ENCODE results near the gene BCKDHA. TPM values are rescaled to one million over a fixed set of nuclear protein-coding genes. Genes with fewer than 3 reads are reported as not detected.
"Not testable (repeated sequence)": the region's sequence is repeated elsewhere in the genome, so short reads cannot be mapped to it uniquely, and the experiment has no call there.

BCKDHA gene
- total RNA-seq, 1 donor from 2014 or later, result 9.2 TPM

DNA sequence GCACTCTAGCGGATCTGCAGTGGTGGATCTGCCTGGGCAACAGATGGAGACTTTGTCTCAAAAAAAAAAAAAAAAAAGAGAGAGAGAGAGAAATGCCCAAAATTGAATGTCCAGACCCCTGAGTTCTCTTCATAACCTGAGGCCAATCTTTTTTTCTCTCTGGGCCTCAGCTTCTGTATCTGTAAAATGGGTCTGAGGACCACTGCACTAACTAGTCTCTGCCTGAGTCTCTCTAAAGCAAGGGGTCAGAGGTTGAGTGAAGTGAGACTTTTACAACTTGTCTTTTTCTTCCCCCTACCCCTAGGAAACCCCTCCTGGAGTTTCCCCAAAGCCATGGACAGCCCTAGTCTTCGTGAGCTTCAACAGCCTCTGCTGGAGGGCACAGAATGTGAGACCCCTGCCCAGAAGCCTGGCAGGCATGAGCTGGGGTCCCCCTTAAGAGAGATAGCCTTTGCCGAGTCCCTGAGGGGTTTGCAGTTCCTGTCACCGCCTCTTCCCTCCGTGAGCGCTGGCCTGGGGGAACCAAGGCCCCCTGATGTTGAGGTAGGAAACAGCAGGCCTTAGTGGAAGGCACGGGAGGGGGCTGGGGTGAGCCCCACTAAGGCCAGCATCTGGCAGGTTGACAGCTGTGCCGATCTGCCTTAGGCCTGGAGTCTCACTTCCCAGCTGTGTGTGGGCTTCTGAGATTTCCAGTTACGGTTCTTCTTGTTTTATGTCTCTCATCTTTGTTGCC lies 19.5 kb upstream of the BCKDHA start:
- H3K4me1 Mint-ChIP-seq (ENCODE audit: low read depth, unreplicated experiment), result peaks cover 8% of the 10 kb centered on the region
- H4K20me1 ChIP-seq (ENCODE audit: insufficient read depth, low read length), result no peaks in the 10 kb centered on the region

GRCh38 chr19:41381536-41381935 lies 16.1 kb upstream of the BCKDHA start:
- not testable (repeated sequence) for FAIRE-seq; H3K27ac Mint-ChIP-seq (ENCODE audit: unreplicated experiment); H3K27me3 ChIP-seq (ENCODE audit: insufficient read depth, low read length); H3K4me3 ChIP-seq (ENCODE audit: insufficient read depth, low read depth, low read length); H3K9me3 Mint-ChIP-seq (ENCODE audit: unreplicated experiment); H3K9me3 ChIP-seq (ENCODE audit: insufficient read depth, low read depth, low read length); H2AFZ ChIP-seq (ENCODE audit: low read depth, low read length); H3K9ac ChIP-seq (ENCODE audit: low read length); H3K4me1 ChIP-seq (ENCODE audit: insufficient read depth, low read length); H3K36me3 ChIP-seq (ENCODE audit: insufficient read depth, low read length); H3K27me3 Mint-ChIP-seq (ENCODE audit: low read depth, unreplicated experiment); H3K4me1 Mint-ChIP-seq (ENCODE audit: low read depth, unreplicated experiment); H3K4me2 ChIP-seq (ENCODE audit: low read length); H3K27ac ChIP-seq (ENCODE audit: low read depth, low read length); H4K20me1 ChIP-seq (ENCODE audit: insufficient read depth, low read length); H3K4me3 Mint-ChIP-seq (ENCODE audit: unreplicated experiment); DNase-seq (ENCODE audit: low read depth); H3K79me2 ChIP-seq (ENCODE audit: insufficient read depth, low read length)
- H3K36me3 Mint-ChIP-seq (ENCODE audit: low read depth, unreplicated experiment), result peaks cover 11% of the 10 kb centered on the region

More for the DNA sequence above, 19.5 kb upstream of the BCKDHA start:
- Mint-ChIP-seq H3K36me3 (ENCODE audit: low read depth, unreplicated experiment) (peaks cover 8% of the 10 kb centered on the region), H3K27ac (ENCODE audit: unreplicated experiment) (no peak overlapping the region), H3K4me3 (ENCODE audit: unreplicated experiment) (no peak overlapping the region), H3K27me3 (ENCODE audit: low read depth, unreplicated experiment) (no peaks in the 10 kb centered on the region), H3K9me3 (ENCODE audit: unreplicated experiment) (no peaks in the 10 kb centered on the region)
- TF ChIP-seq CTCF (IDR thresholded peaks at IDR 0.05; ENCODE audit: insufficient read depth, low read depth, low read length), result no peak
- TF ChIP-seq EZH2 (IDR thresholded peaks at IDR 0.05; ENCODE audit: insufficient read depth, low read length), result no peak
- Histone ChIP-seq H3K79me2 (ENCODE audit: insufficient read depth, low read length) (no peaks in the 10 kb centered on the region), H3K27me3 (ENCODE audit: insufficient read depth, low read length) (no peaks in the 10 kb centered on the region), H3K4me3 (ENCODE audit: insufficient read depth, low read depth, low read length) (no peak overlapping the region), H3K9ac (ENCODE audit: low read length) (no peak overlapping the region), H3K27ac (ENCODE audit: low read depth, low read length) (no peak overlapping the region), H3K4me1 (ENCODE audit: insufficient read depth, low read length) (peaks cover 20% of the 10 kb centered on the region), H3K36me3 (ENCODE audit: insufficient read depth, low read length) (no peaks in the 10 kb centered on the region), H3K9me3 (ENCODE audit: insufficient read depth, low read depth, low read length) (no peaks in the 10 kb centered on the region), H3K4me2 (ENCODE audit: low read length) (no peak overlapping the region), H2AFZ (ENCODE audit: low read depth, low read length) (no peak overlapping the region)
- DNase-seq (ENCODE audit: low read depth), result no peak
- no peak for FAIRE-seq

- Mint-ChIP-seq H3K36me3 (ENCODE audit: low read depth, unreplicated experiment) (peaks cover 8% of the 10 kb centered on the region), H3K9me3 (ENCODE audit: unreplicated experiment) (no peaks in the 10 kb centered on the region), H3K4me3 (ENCODE audit: unreplicated experiment) (no peak overlapping the region), H3K27me3 (ENCODE audit: low read depth, unreplicated experiment) (no peaks in the 10 kb centered on the region), H3K27ac (ENCODE audit: unreplicated experiment) (no peak overlapping the region), H3K4me1 (ENCODE audit: low read depth, unreplicated experiment) (no peaks in the 10 kb centered on the region)
- H3K79me2 ChIP-seq (ENCODE audit: insufficient read depth, low read length), result no peaks in the 10 kb centered on the region
- no peak overlapping the region for H3K9ac ChIP-seq (ENCODE audit: low read length)
- H3K4me2 ChIP-seq (ENCODE audit: low read length), result no peak overlapping the region
- TF ChIP-seq CTCF (IDR thresholded peaks at IDR 0.05; ENCODE audit: insufficient read depth, low read depth, low read length) (no peak), EZH2 (IDR thresholded peaks at IDR 0.05; ENCODE audit: insufficient read depth, low read length) (no peak)
- no peak overlapping the region for H2AFZ ChIP-seq (ENCODE audit: low read depth, low read length)
- H3K4me1 ChIP-seq (ENCODE audit: insufficient read depth, low read length), result no peaks in the 10 kb centered on the region
- FAIRE-seq, result no peak
- H3K9me3 ChIP-seq (ENCODE audit: insufficient read depth, low read depth, low read length), result no peaks in the 10 kb centered on the region
- peaks cover 3% of the 10 kb centered on the region for H3K36me3 ChIP-seq (ENCODE audit: insufficient read depth, low read length)
- H4K20me1 ChIP-seq (ENCODE audit: insufficient read depth, low read length), result no peaks in the 10 kb centered on the region
- no peak for DNase-seq (ENCODE audit: low read depth)
- no peak overlapping the region for H3K27ac ChIP-seq (ENCODE audit: low read depth, low read length)
- H3K4me3 ChIP-seq (ENCODE audit: insufficient read depth, low read depth, low read length), result no peak overlapping the region
- no peaks in the 10 kb centered on the region for H3K27me3 ChIP-seq (ENCODE audit: insufficient read depth, low read length)
Observed at GRCh38 chr19:41384351-41384750, 13.3 kb upstream of the BCKDHA start.

Data from astrocyte (in vitro differentiated cells and primary cell).